ENCODE results near the gene CIZ1. TPM values are rescaled to one million over a fixed set of nuclear protein-coding genes. Genes with fewer than 3 reads are reported as not detected.
A peak's percentile ranks its signal among the peaks of the same experiment; 100 is the strongest.
"Not testable (repeated sequence)": the region's sequence is repeated elsewhere in the genome, so short reads cannot be mapped to it uniquely, and the experiment has no call there.

The CIZ1 gene
- polyA plus RNA-seq: 10 to 100 TPM; 44.5 to 88.1 (median 47.8) TPM
- long read RNA-seq, donor 1, transcript CIZ1-204 (17 exons, 2,984 nt): major isoform, 5 of 45 reads
- long read RNA-seq, donor 1, partial matches to known transcripts: 31 of 45 reads
- long read RNA-seq, donor 1, other reads (novel, unspliced or antisense): 0 of 45 reads
- long read RNA-seq, donor 2, partial matches to known transcripts: 0 of 2 reads
- long read RNA-seq, donor 2, other reads (novel, unspliced or antisense): 0 of 2 reads
- long read RNA-seq, donor 3, partial matches to known transcripts: 12 of 17 reads
- long read RNA-seq, donor 3, other reads (novel, unspliced or antisense): 0 of 17 reads
- long read RNA-seq, donor 4: 0 reads
- long read RNA-seq, donor 5, partial matches to known transcripts: 0 of 4 reads
- long read RNA-seq, donor 5, other reads (novel, unspliced or antisense): 0 of 4 reads
- long read RNA-seq, donor 6, transcript CIZ1-204 (17 exons, 2,984 nt): major isoform, 6 of 20 reads
- long read RNA-seq, donor 6, partial matches to known transcripts: 11 of 20 reads
- long read RNA-seq, donor 6, other reads (novel, unspliced or antisense): 0 of 20 reads
- long read RNA-seq, donor 7: 0 reads
- long read RNA-seq, donor 8, partial matches to known transcripts: 0 of 2 reads
- long read RNA-seq, donor 8, other reads (novel, unspliced or antisense): 0 of 2 reads
- long read RNA-seq, donor 9, partial matches to known transcripts: 0 of 1 reads
- long read RNA-seq, donor 9, other reads (novel, unspliced or antisense): 0 of 1 reads
- long read RNA-seq, donor 10, partial matches to known transcripts: 10 of 17 reads
- long read RNA-seq, donor 10, other reads (novel, unspliced or antisense): 0 of 17 reads

DNA sequence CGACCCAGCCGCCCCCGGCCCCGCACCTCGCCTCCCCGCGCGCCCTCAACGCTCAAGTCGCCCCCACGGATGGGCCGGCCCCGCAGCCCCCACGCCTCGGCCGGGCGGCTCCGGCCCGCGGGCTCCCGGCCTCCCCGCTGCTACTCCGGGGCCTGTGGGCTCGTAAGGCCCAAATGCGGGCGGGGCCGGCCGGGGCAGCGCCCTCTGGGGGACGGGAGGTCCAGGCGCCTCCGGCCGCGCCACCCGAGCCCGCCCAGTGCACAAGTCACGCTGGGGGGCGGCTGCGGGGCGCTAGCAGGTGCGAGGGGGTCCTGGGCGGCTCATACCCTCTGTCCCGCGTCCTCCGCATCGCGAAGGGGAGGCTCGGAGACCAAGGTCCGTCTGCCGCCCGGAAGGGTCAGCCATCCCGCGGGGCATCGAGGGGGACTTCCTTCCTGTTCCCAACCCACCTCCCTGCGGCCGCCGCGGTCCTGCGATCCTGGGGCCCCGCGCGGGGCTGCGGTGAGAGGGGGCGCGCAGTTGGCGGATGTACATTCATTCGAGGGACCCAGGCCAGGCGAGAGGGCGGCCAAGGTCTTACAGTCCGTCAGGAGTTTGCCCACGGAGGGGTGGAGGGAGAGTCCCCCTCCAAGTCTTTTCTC is at the start of gene CIZ1:
Gene CIZ1 (minus strand): TSS at position 167 of the 641 bp plus-strand sequence. CDS start 715 bp downstream, outside the sequence.
- FAIRE-seq: no peak
- Histone ChIP-seq H3K4me1 (ENCODE audit: control insufficient read depth in 3 of 3, insufficient read depth in 2 of 3, low read depth in 1 of 3, low read length in 2 of 3) (peaks cover 0 to 15% (median 4%) of the 10 kb centered on the region in 3 donors), H3K9me3 (ENCODE audit: control insufficient read depth in 2 of 2, insufficient read depth in 1 of 2, low read depth in 1 of 2, low read length in 1 of 2) (no peaks in the 10 kb centered on the region), H3K36me3 (ENCODE audit: control insufficient read depth in 3 of 3, insufficient read depth in 2 of 3, low read depth in 1 of 3, low read length in 3 of 3) (peaks cover 0 to 31% (median 0%) of the 10 kb centered on the region in 3 donors), H3K4me3 (ENCODE audit: low read depth in 1 of 3, low read length in 3 of 3) (peak within 1 kb of the TSS; percentile 67 to 95 (median 86)), H3K27me3 (ENCODE audit: control insufficient read depth in 3 of 3, insufficient read depth in 3 of 3, low read length in 3 of 3) (no peaks in the 10 kb centered on the region), H3K27ac (ENCODE audit: low read depth in 1 of 3, low read length in 2 of 3) (peak within 1 kb of the TSS; percentile 78 to 93 (median 79))
- WGBS, 3 donors: 1% methylated on average over 39 to 71 of the region's 71 CpGs
- DNase-seq: peak; percentile 79 to 93

- Histone ChIP-seq H3K4me1 (ENCODE audit: control insufficient read depth in 3 of 3, insufficient read depth in 2 of 3, low read depth in 1 of 3, low read length in 2 of 3) (no peaks in the 10 kb centered on the region), H3K4me3 (ENCODE audit: low read depth in 1 of 3, low read length in 3 of 3) (no peak overlapping the region), H3K36me3 (ENCODE audit: control insufficient read depth in 3 of 3, insufficient read depth in 2 of 3, low read depth in 1 of 3, low read length in 3 of 3) (peaks cover 0 to 12% (median 0%) of the 10 kb centered on the region in 3 donors), H3K27me3 (ENCODE audit: control insufficient read depth in 3 of 3, insufficient read depth in 3 of 3, low read length in 3 of 3) (no peaks in the 10 kb centered on the region), H3K27ac (ENCODE audit: low read depth in 1 of 3, low read length in 2 of 3) (no peak overlapping the region), H3K9me3 (ENCODE audit: control insufficient read depth in 2 of 2, insufficient read depth in 1 of 2, low read depth in 1 of 2, low read length in 1 of 2) (no peaks in the 10 kb centered on the region)
- WGBS, 3 donors: 72 to 83% (median 82%) methylated on average over 24 to 28 of the region's 28 CpGs
- DNase-seq (no peak), FAIRE-seq (no peak)
Observed at GRCh38 chr9:128233817-128234406, 42.5 kb upstream of the CIZ1 start.

DNA sequence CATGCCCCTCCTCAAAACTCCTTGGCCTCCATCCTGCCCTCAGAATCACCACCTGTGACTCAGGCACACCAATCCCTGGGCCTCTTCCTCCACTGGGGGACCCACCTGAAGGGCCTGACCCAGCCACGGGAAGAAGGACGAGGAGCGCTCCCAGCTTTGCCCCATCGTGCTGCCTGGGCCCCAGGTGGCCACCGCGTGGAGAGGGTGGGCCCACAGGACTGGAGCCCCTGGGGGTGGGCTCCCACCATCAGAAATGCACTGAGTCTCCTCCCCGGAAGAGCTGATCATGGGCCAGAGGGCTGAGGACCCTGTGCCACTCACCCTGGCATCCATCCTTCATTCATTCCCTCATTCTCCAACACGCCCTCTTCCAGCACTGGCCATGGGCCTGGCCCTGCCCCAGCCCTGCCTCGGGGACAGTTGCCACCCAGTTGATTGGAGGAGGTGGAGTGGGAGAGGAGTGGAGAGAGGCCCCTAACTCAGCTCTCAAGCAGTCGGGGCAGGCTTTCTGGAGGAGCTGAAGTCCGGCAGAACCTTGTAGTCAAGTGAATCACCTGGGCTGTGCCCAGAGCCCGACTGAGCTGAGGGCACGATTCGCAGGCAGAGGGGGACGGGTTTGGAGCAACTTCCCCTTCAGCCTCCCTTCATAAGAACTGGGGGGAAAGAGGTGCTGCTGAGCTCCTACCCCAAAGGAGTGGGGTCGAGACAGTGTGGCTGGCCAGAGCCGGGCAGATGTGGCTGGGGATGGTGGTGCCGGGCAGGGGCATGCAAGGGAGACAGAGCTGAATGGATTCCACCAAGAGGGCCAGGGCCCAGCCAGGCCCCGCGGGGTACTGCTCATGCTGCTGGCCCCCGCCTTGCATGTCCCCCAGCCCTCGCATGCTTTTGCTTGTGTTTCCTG is 41.4 kb upstream of the CIZ1 start:
- FAIRE-seq (no peak), DNase-seq (no peak)
- H3K9me3 ChIP-seq (ENCODE audit: control insufficient read depth in 2 of 2, insufficient read depth in 1 of 2, low read depth in 1 of 2, low read length in 1 of 2): no peaks in the 10 kb centered on the region
- peaks cover 0 to 12% (median 0%) of the 10 kb centered on the region in 3 donors for H3K36me3 ChIP-seq (ENCODE audit: control insufficient read depth in 3 of 3, insufficient read depth in 2 of 3, low read depth in 1 of 3, low read length in 3 of 3)
- no peak overlapping the region for H3K4me3 ChIP-seq (ENCODE audit: low read depth in 1 of 3, low read length in 3 of 3)
- no peaks in the 10 kb centered on the region for H3K27me3 ChIP-seq (ENCODE audit: control insufficient read depth in 3 of 3, insufficient read depth in 3 of 3, low read length in 3 of 3)
- H3K27ac ChIP-seq (ENCODE audit: low read depth in 1 of 3, low read length in 2 of 3): no peak overlapping the region
- no peaks in the 10 kb centered on the region for H3K4me1 ChIP-seq (ENCODE audit: control insufficient read depth in 3 of 3, insufficient read depth in 2 of 3, low read depth in 1 of 3, low read length in 2 of 3)
- 80 to 83% (median 82%) methylated on average over 21 to 22 of the region's 22 CpGs for WGBS, 3 donors

DNA sequence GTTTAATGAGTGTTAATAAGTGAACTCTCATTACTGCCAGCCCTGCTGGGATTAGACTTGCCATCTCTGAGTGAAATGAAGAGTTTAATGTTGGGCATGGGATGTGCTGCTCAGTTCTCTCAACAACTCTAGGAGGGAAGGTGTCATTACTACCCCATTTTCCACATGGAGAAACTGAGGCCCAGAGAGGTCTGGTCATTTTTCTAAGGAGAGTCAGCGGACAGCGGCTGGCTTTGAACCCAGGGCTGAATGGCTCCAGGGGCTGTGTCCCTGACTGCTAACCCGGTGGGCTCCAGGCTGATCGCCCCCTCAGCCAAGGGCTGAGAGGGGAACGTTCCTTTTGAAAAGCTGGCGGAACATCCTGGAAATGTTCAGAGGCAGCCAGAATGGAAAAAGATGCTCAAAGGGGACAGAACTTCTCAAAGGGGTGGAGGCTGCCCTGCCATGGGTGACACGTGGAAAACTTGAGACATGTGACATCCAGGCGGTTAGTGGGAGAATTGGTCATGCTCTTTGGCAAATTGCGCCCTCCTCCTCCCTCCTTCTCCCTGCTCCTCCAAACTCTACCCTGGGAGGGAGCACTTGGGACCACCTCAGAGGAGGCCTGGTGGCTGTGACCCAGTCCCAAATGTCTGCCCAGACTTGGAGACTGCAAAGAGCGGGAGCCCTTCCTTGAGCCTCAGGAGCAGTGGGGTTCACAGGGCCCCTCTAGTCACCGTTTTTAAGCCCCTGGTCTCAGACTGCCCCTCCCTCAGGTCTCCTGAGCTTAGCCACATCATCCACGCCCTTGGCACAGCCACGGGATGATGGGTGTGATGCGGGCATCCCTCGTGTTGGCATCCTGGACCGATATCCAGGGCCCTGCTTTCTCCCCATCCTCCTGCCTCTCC is 40.5 kb upstream of the CIZ1 start:
- DNase-seq: no peak
- H3K27me3 ChIP-seq (ENCODE audit: control insufficient read depth in 3 of 3, insufficient read depth in 3 of 3, low read length in 3 of 3): no peaks in the 10 kb centered on the region
- H3K27ac ChIP-seq (ENCODE audit: low read depth in 1 of 3, low read length in 2 of 3): no peak overlapping the region
- H3K4me3 ChIP-seq (ENCODE audit: low read depth in 1 of 3, low read length in 3 of 3): no peak overlapping the region
- no peaks in the 10 kb centered on the region for H3K9me3 ChIP-seq (ENCODE audit: control insufficient read depth in 2 of 2, insufficient read depth in 1 of 2, low read depth in 1 of 2, low read length in 1 of 2)
- no peak for FAIRE-seq
- 66 to 68% (median 67%) methylated on average over 16 of the region's 16 CpGs for WGBS, 3 donors
- H3K36me3 ChIP-seq (ENCODE audit: control insufficient read depth in 3 of 3, insufficient read depth in 2 of 3, low read depth in 1 of 3, low read length in 3 of 3): peaks cover 0 to 11% (median 0%) of the 10 kb centered on the region in 3 donors
- H3K4me1 ChIP-seq (ENCODE audit: control insufficient read depth in 3 of 3, insufficient read depth in 2 of 3, low read depth in 1 of 3, low read length in 2 of 3): no peaks in the 10 kb centered on the region

DNA sequence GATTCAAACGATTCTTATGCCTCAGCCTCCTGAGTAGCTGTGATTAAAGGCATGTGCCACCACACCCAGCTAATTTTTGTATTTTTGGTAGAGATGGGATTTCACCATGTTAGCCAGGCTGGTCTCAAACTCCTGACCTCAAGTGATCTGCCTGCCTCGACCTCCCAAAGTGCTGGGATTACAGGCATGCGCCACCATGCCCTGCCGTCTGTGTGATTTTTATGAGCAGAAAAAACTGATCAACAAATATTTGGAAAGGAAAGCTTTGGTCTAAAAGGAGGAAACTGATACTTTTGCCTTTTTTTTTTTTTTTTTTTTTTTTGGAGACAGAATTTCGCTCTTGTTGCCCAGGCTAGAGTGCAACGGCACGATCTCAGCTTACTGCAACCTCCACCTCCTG is 39.5 kb upstream of the CIZ1 start:
- not testable (repeated sequence) for H3K27me3 ChIP-seq (ENCODE audit: control insufficient read depth in 3 of 3, insufficient read depth in 3 of 3, low read length in 3 of 3); H3K27ac ChIP-seq (ENCODE audit: low read depth in 1 of 3, low read length in 2 of 3); H3K4me1 ChIP-seq (ENCODE audit: control insufficient read depth in 3 of 3, insufficient read depth in 2 of 3, low read depth in 1 of 3, low read length in 2 of 3); FAIRE-seq; H3K9me3 ChIP-seq (ENCODE audit: control insufficient read depth in 2 of 2, insufficient read depth in 1 of 2, low read depth in 1 of 2, low read length in 1 of 2); H3K4me3 ChIP-seq (ENCODE audit: low read depth in 1 of 3, low read length in 3 of 3); DNase-seq
- 61 to 86% (median 78%) methylated on average over 6 to 7 of the region's 7 CpGs for WGBS, 3 donors
- peaks cover 0 to 12% (median 0%) of the 10 kb centered on the region in 3 donors for H3K36me3 ChIP-seq (ENCODE audit: control insufficient read depth in 3 of 3, insufficient read depth in 2 of 3, low read depth in 1 of 3, low read length in 3 of 3)

DNA sequence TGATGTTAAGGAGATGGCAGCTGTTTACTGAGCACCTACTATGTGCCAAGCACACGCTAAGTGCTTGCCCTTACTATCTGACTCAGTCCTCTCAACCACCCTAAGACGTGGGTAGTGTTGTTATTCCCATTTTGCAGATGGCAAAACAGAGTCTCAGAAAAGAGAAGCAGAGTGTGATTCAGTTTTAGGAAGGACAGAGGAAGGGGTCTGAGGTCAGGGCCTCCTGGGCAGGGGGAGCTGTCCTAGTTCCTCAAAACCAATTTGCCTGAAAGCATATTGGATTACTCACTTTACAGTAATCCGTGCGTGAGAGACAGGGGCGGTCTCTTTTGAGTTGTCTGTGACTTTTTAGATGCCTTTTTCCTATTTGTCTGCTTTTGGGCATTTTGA is 35.0 kb upstream of the CIZ1 start:
- FAIRE-seq (no peak), DNase-seq (no peak)
- no peaks in the 10 kb centered on the region for H3K4me1 ChIP-seq (ENCODE audit: control insufficient read depth in 3 of 3, insufficient read depth in 2 of 3, low read depth in 1 of 3, low read length in 2 of 3)
- no peaks in the 10 kb centered on the region for H3K9me3 ChIP-seq (ENCODE audit: control insufficient read depth in 2 of 2, insufficient read depth in 1 of 2, low read depth in 1 of 2, low read length in 1 of 2)
- no peaks in the 10 kb centered on the region for H3K27me3 ChIP-seq (ENCODE audit: control insufficient read depth in 3 of 3, insufficient read depth in 3 of 3, low read length in 3 of 3)
- H3K36me3 ChIP-seq (ENCODE audit: control insufficient read depth in 3 of 3, insufficient read depth in 2 of 3, low read depth in 1 of 3, low read length in 3 of 3): peaks cover 0 to 43% (median 0%) of the 10 kb centered on the region in 3 donors
- no peak overlapping the region for H3K27ac ChIP-seq (ENCODE audit: low read depth in 1 of 3, low read length in 2 of 3)
- 73 to 83% (median 78%) methylated on average over 5 of the region's 5 CpGs for WGBS, 3 donors
- H3K4me3 ChIP-seq (ENCODE audit: low read depth in 1 of 3, low read length in 3 of 3): no peak overlapping the region
